GM12875 (cell line): ENCODE results near the gene PLCB2.

Experiments
- H3K4me3 ChIP-seq: one replicate; pipeline ENCODE4 v1.5.1; 2011; ENCODE audit warnings: low read depth, low read length, control low read depth
- CTCF ChIP-seq: IDR thresholded peaks from 2 replicates; pipeline ENCODE4 v1.5.1; 2011; ENCODE audit warnings: low read depth, mild to moderate bottlenecking, control low read depth, inconsistent platforms, low read length, moderate library complexity, borderline replicate concordance; ENCODE audit not compliant: insufficient read depth

Gene PLCB2

GRCh38 chr15:40270246-40270995, 37.3 kb downstream of the PLCB2 start:
- no peak for TF ChIP-seq CTCF
- no peak overlapping the region for H3K4me3 ChIP-seq

- no peak overlapping the region for H3K4me3 ChIP-seq
- no peak for TF ChIP-seq CTCF
These were observed 38.1 kb downstream of the PLCB2 start for GRCh38 chr15:40269604-40270003.

- no peak for TF ChIP-seq CTCF
- no peak overlapping the region for H3K4me3 ChIP-seq
These were observed 40.1 kb downstream of the PLCB2 start for GRCh38 chr15:40267670-40268069.

GRCh38 chr15:40266828-40267304, 40.9 kb downstream of the PLCB2 start:
- no peak for TF ChIP-seq CTCF
- no peak overlapping the region for H3K4me3 ChIP-seq

- H3K4me3 ChIP-seq: no peak overlapping the region
- TF ChIP-seq CTCF: no peak
These were observed 41.9 kb downstream of the PLCB2 start for GRCh38 chr15:40265875-40266274.

GRCh38 chr15:40265355-40265754, 42.4 kb downstream of the PLCB2 start:
- no peak overlapping the region for H3K4me3 ChIP-seq
- no peak for TF ChIP-seq CTCF

- TF ChIP-seq CTCF: no peak
- no peak overlapping the region for H3K4me3 ChIP-seq
These were observed 43.2 kb downstream of the PLCB2 start for GRCh38 chr15:40264321-40265153.
